Mesothelial cell of epicardium (in vitro differentiated cells): ENCODE data around the gene C1QTNF9B. TPM values are rescaled to one million over a fixed set of nuclear protein-coding genes. Genes with fewer than 3 reads are reported as not detected.

Experiments used
- DNase-seq, 2 experiments: peaks; one replicate each; pipeline ENCODE4 v3.0.0; 2021; ENCODE audit warnings: low spot score in 2 of 2; ENCODE audit not compliant: unreplicated experiment in 2 of 2
- H3K27ac Mint-ChIP-seq: 2 replicates; pipeline ENCODE4 v1.8.0; 2021; ENCODE audit warnings: mixed read lengths
- H3K27me3 Mint-ChIP-seq: 2 replicates; pipeline ENCODE4 v1.8.0; 2021; ENCODE audit warnings: low read depth, mixed read lengths
- H3K36me3 Mint-ChIP-seq: 2 replicates; pipeline ENCODE4 v1.8.0; 2021; ENCODE audit warnings: mixed read lengths
- H3K4me1 Mint-ChIP-seq: 2 replicates; pipeline ENCODE4 v1.8.0; 2021; ENCODE audit warnings: mixed read lengths
- H3K4me3 Mint-ChIP-seq: 2 replicates; pipeline ENCODE4 v1.8.0; 2021; ENCODE audit warnings: mild to moderate bottlenecking, moderate library complexity, mixed read lengths
- H3K9me3 Mint-ChIP-seq: 2 replicates; pipeline ENCODE4 v1.8.0; 2021; ENCODE audit warnings: mixed read lengths
- total RNA-seq: library from RNA; stranded (reverse); gene quantifications from 3 replicates; pipeline ENCODE4 v1.2.1, GENCODE V29; 2021
- TF ChIP-seq, protein P1 (sequence below): fragments of 200-600 bp; sonication (generic); IDR thresholded peaks from one replicate; pipeline ENCODE4 v1.5.0; 2021; ENCODE audit warnings: antibody characterized with exemption; ENCODE audit not compliant: unreplicated experiment

C1QTNF9B gene
- total RNA-seq, 1 donor from 2014 or later, result not detected

DNA sequence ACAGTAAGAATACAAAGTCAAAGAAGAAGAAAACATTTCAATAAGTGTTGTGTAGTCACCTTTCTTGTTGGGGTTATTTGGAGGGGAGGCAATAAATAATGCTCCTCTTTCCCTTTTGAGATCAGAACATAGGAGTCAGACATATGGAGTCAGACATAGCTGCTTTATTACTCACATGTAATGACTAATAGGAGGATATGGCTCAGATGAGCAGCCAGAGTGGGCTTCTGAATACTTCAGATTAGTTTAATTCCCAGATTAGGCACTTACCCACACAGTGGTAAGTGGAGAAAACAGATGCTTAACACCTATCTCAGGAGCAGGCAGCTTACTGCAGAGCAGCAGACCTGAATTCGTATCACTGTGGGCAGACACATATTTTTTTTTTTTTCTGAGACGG, 31.7 kb upstream of the C1QTNF9B start:
- H3K36me3 Mint-ChIP-seq, result no peaks in the 10 kb centered on the region
- no peaks in the 10 kb centered on the region for H3K4me1 Mint-ChIP-seq
- H3K27ac Mint-ChIP-seq, result no peak overlapping the region
- H3K4me3 Mint-ChIP-seq, result no peak overlapping the region
- H3K27me3 Mint-ChIP-seq, result no peaks in the 10 kb centered on the region
- no peak for DNase-seq
- H3K9me3 Mint-ChIP-seq, result no peaks in the 10 kb centered on the region
- TF ChIP-seq, protein P1, sequence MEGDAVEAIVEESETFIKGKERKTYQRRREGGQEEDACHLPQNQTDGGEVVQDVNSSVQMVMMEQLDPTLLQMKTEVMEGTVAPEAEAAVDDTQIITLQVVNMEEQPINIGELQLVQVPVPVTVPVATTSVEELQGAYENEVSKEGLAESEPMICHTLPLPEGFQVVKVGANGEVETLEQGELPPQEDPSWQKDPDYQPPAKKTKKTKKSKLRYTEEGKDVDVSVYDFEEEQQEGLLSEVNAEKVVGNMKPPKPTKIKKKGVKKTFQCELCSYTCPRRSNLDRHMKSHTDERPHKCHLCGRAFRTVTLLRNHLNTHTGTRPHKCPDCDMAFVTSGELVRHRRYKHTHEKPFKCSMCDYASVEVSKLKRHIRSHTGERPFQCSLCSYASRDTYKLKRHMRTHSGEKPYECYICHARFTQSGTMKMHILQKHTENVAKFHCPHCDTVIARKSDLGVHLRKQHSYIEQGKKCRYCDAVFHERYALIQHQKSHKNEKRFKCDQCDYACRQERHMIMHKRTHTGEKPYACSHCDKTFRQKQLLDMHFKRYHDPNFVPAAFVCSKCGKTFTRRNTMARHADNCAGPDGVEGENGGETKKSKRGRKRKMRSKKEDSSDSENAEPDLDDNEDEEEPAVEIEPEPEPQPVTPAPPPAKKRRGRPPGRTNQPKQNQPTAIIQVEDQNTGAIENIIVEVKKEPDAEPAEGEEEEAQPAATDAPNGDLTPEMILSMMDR, result no peak

DNA sequence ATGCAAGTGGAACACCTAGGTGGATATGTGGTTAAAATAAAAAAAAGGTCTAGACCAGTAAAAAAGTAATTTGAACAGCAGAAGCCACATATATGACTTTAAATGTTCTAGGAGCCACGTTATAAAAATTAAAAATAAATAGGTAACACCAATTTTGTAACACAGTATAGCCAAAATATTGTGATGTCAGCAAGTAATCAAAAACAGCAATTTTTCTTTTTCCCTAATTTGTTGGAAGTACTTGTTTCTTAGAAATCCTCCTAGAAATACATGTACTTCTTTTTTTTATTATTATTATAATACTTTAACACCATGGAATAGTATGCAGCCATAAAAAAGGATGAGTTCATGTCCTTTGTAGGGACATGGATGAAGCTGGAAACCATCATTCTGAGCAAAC, 25.7 kb upstream of the C1QTNF9B start:
- TF ChIP-seq, protein P1, result no peak
- no peak overlapping the region for H3K4me3 Mint-ChIP-seq
- H3K27ac Mint-ChIP-seq, result no peak overlapping the region
- peaks cover 2% of the 10 kb centered on the region for H3K9me3 Mint-ChIP-seq
- H3K4me1 Mint-ChIP-seq, result peaks cover 2% of the 10 kb centered on the region
- DNase-seq, result no peak
- no peaks in the 10 kb centered on the region for H3K36me3 Mint-ChIP-seq
- H3K27me3 Mint-ChIP-seq, result peaks cover 15% of the 10 kb centered on the region

DNA sequence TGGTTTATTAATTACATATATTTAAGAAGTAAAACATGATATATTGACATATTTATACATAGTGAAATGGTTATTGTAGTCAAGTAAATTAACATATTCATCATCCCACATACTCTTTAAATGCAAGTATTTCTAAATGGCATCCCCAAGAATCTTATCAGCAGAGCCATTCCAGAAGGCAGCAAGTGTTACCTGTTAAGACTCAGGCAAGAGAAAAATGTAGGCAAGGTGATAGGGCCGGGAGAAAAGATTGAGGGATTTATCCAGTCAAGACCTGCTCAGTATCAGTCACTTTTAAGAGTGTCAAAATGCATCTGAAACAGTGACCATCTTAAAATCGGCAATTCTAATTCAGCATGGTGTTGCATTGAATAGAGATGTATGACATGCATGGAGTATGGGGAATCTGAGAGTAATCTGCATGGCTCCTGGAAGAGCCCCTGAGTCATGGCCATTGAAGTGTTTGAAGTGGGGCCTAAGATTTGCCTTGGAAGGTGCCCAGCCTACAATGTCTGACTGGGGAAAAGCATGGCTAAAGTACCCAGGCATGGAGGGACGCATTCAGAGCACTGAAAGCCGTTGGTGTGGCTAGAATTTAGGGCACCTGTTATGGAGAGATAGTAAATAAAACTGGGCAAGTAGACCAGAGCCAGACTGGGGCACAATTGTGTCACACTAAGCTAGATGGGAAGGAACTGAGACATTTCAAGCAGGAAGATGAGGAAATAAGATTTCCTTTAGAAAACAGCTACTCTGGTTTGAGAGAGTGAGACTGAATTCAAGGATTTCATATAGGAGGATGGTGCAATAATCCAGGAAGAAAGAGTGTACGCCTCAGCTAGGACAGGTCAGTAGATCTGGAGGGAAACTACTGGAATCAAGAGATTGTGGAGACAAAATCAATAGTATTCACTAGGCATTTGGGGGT, 25.0 kb upstream of the C1QTNF9B start:
- Mint-ChIP-seq H3K36me3 (peaks cover 2% of the 10 kb centered on the region), H3K27ac (no peak overlapping the region), H3K9me3 (peaks cover 10% of the 10 kb centered on the region), H3K4me1 (peaks cover 2% of the 10 kb centered on the region), H3K27me3 (peaks cover 23% of the 10 kb centered on the region), H3K4me3 (no peak overlapping the region)
- TF ChIP-seq, protein P1, result no peak
- DNase-seq, result no peak

DNA sequence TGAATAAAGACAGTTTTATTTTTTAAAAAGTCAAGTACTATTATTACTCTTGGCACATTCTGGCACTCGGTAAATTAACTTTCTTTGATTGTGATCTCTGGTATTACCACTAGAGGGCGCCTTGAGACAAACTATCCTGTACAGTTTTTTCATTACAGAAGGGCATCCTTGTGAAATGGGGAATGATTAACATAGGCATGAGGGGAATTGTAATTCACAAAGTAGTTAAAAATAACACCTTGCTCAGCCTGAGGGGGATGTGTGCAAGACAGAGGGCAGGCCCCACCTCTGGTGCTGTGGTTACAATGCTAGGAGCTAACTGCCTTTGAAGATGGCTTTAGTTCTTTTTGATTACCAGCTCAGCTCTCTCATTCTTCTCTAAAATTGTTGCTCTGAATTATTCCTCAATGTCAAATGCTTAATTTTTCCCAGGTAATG, 24.2 kb upstream of the C1QTNF9B start:
- Mint-ChIP-seq H3K27ac (no peak overlapping the region), H3K9me3 (peaks cover 13% of the 10 kb centered on the region), H3K27me3 (peaks cover 25% of the 10 kb centered on the region), H3K36me3 (peaks cover 2% of the 10 kb centered on the region), H3K4me3 (no peak overlapping the region), H3K4me1 (peaks cover 2% of the 10 kb centered on the region)
- no peak for DNase-seq
- TF ChIP-seq, protein P1, result peak; percentile 83

DNA sequence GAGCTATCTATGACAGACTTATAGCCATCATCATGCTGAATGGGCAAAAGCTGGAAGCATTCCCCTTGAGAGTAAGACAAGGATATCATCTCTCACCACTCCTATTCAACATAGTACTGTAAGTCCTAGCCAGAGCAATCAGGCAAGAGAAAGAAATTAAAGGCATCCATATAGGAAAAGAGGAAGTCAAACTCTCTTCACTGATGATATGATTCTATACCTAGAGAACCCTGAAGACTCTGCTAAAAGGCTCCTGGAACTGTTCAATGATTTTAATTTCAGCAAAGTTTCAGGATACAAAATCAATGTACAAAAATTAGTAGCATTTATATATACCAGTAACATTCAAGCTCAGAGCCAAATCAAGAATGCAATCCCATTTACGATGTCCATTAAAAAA, 21.7 kb upstream of the C1QTNF9B start:
- Mint-ChIP-seq H3K36me3 (peaks cover 2% of the 10 kb centered on the region), H3K27me3 (peaks cover 25% of the 10 kb centered on the region), H3K27ac (no peak overlapping the region), H3K4me1 (peaks cover 2% of the 10 kb centered on the region), H3K9me3 (peaks cover 13% of the 10 kb centered on the region), H3K4me3 (no peak overlapping the region)
- DNase-seq, result no peak
- TF ChIP-seq, protein P1, result no peak
